GM12874 (cell line): Measurements from ENCODE around the gene MATN3.

Experiments used
- TF ChIP-seq, protein P1 (sequence below): IDR thresholded peaks from 2 replicates; pipeline ENCODE4 v1.5.1; 2011; ENCODE audit warnings: low read depth, mild to moderate bottlenecking, control low read depth, low read length, moderate library complexity; ENCODE audit not compliant: insufficient read depth

The MATN3 gene

DNA sequence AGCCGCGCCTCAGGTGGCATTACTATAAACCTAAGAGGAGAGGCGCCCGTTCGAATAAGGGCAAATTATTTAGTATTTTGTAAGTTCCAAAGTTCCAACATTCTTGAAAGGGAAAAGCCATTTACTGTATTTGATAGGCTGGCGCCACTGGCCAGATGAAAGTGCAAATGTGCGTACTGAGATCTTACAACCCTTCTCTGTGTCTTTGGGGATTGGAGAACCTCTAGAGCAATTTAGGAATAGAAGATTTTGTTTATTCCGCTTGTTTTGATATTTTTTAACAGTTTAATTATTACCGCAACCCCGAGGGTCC is 22.1 kb downstream of the MATN3 start:
- TF ChIP-seq, protein P1, sequence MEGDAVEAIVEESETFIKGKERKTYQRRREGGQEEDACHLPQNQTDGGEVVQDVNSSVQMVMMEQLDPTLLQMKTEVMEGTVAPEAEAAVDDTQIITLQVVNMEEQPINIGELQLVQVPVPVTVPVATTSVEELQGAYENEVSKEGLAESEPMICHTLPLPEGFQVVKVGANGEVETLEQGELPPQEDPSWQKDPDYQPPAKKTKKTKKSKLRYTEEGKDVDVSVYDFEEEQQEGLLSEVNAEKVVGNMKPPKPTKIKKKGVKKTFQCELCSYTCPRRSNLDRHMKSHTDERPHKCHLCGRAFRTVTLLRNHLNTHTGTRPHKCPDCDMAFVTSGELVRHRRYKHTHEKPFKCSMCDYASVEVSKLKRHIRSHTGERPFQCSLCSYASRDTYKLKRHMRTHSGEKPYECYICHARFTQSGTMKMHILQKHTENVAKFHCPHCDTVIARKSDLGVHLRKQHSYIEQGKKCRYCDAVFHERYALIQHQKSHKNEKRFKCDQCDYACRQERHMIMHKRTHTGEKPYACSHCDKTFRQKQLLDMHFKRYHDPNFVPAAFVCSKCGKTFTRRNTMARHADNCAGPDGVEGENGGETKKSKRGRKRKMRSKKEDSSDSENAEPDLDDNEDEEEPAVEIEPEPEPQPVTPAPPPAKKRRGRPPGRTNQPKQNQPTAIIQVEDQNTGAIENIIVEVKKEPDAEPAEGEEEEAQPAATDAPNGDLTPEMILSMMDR: no peak

DNA sequence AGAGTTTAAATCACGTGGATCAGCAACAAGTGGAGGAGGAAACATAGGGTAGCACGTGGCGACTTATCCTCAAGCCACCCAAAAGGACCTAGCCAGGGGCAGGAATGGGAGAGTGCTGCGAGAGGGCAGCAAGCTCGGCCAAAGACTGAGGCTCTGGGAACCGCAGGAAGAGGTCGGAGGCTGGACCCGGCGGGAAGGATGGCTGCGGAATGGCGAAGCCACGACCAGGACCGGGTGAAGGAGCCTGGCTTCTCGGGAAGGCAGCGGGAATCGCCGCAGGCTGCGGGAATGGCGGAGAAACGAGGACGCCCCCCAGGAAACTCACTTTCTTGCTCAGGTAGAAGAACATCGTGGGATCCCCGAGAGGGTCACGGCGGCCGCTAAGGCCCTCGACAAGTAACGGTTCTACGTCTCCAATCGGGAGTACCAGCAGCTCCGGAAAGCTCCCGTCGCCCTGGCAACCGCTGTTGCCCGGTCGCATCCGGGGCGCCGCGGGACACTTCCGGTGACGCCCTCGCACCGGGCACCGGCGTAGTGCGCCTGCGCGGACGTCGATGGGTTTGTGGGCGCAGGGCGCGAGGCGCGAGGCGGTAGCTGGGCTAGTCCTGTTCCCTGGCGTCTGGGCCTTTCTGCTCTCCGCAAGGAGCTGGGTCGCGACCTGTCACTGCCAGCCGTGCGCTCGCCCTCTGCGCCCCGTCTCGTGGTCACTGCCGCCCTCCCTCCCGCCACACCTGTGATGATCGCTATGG is 22.6 kb downstream of the MATN3 start, which contains the start of gene WDR35:
Gene WDR35 (minus strand): TSS at position 439 of the 749 bp plus-strand sequence. CDS start 90 bp downstream, at position 349.
- TF ChIP-seq, protein P1: no peak

DNA sequence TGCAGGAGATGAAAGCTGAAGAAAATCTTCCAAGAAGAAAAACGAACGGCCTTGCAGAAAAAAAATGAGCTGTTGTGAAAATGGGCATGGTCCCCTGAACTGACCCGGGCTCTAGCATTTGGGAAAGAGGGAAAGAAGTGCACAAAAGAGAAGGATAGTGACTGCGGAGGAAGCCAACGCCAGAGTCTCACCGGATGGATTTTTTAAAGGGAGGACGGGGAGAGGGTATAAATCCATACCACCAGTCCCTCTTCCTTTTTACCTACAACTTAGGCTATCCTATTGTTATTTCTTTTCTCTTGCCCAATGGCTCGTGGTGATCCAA is 23.2 kb downstream of the MATN3 start:
- TF ChIP-seq, protein P1: no peak

DNA sequence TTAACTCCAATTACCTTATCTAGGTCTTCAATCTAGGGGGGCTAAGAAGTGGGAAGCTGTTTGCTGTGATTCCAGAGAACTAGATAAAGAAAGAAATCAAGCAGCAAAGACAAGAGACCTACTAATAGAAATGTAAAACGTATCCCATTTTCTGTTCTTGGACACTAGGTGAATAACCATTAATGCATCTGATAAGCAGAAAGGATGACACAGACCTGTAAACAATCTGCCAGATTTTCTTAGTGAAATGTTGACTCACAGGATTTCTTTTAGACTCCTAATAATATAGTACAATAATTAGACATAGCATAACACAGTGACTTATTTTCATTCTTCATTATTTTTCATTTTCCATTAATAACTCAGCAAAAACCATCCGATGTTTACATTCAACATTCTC is 23.9 kb downstream of the MATN3 start:
- TF ChIP-seq, protein P1: no peak

DNA sequence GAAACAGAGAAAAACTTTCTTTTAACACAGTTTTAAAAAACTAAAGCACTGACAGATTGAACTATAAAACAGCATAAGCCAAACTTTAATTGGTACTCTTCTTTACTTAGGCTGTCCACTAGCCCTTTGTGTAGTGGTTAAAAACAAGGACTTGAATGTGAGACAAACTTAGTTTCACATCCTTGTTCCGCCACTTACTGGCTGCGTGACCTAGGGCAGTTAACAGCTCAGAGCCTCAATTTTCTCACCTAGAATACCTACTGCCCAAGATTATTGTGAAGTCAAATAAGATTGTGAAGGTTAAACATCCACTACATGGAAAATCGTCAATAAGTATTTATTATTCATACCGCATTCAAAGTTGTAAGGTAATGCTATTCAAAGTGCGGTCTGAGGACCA is 24.5 kb downstream of the MATN3 start:
- TF ChIP-seq, protein P1: no peak

DNA sequence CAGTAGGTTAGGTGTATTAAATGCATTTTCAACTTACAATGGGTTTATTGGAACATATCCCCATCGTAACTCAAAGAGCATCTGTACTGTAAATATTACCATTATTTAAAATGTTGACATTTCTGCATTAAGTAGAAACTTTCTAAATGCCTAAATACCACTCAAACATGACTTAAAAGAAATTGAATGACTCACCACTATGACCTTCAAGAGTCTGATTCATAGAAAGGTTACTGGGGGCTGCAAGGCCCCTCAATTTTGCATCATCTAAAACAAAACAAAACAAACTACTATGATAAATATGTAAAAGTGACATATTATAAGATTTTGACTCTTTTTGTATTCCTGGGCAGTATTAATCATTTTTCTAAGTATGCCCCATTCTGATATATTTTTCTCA is 30.2 kb downstream of the MATN3 start:
- TF ChIP-seq, protein P1: no peak

DNA sequence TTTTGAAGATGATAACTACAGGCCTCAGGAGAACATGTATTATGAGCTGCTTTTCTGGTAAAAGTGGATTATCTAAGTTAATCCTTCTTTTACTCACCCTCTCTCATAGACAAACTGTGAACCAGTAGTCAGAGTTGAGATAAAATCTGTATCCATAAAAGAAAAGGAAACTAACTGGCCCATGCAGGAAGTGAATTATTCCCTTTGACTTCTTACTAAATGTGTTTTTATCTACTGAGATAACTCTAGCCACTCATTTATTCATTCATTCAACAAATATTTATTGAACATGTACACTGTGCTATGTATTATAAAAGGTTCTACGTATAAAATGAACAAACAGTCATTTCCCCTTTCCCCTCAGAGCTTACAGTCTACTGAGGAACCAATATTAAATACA is 32.5 kb downstream of the MATN3 start:
- TF ChIP-seq, protein P1: no peak
